RWPE2 (cell line): ENCODE data around the gene PPDPF.

Experiments
- ATAC-seq: fragments of 200-7000 bp; cut with Tn5 transposase; 3 replicates; pipeline ENCODE4 v1.9.1; 2021; ENCODE audit warnings: low read depth
- DNase-seq: peaks from one replicate; pipeline ENCODE4 v3.0.0-alpha.2; 2020; ENCODE audit warnings: low spot score
- H3K27ac ChIP-seq: fragments of 450-650 bp; 2 replicates; pipeline ENCODE4 v1.5.1; 2017; ENCODE audit warnings: mild to moderate bottlenecking; ENCODE audit not compliant: poor library complexity, severe bottlenecking
- H3K27me3 ChIP-seq: fragments of 250-450 bp; sonication (Bioruptor Pico); 2 replicates; pipeline ENCODE4 v1.5.1; 2021; ENCODE audit warnings: mild to moderate bottlenecking, moderate library complexity; ENCODE audit not compliant: insufficient read depth, poor library complexity, severe bottlenecking
- H3K36me3 ChIP-seq: fragments of 250-450 bp; sonication (Bioruptor Pico); 2 replicates; pipeline ENCODE4 v1.5.1; 2020; ENCODE audit warnings: low read depth, mild to moderate bottlenecking, moderate library complexity
- H3K4me1 ChIP-seq: fragments of 250-450 bp; sonication (Bioruptor Pico); 2 replicates; pipeline ENCODE4 v1.5.1; 2021; ENCODE audit warnings: mild to moderate bottlenecking, moderate library complexity; ENCODE audit not compliant: insufficient read depth, poor library complexity, severe bottlenecking
- H3K4me3 ChIP-seq: fragments of 250-450 bp; sonication (Bioruptor Pico); 2 replicates; pipeline ENCODE4 v1.5.1; 2021; ENCODE audit warnings: mild to moderate bottlenecking, moderate library complexity; ENCODE audit not compliant: severe bottlenecking
- H3K9me3 ChIP-seq: fragments of 250-450 bp; sonication (Bioruptor Pico); 2 replicates; pipeline ENCODE4 v1.5.1; 2021; ENCODE audit warnings: mild to moderate bottlenecking, moderate library complexity; ENCODE audit not compliant: severe bottlenecking
- CTCF ChIP-seq: fragments of 450-650 bp; IDR thresholded peaks from one replicate; pipeline ENCODE4 v1.5.1; 2017; ENCODE audit warnings: mild to moderate bottlenecking, moderate library complexity; ENCODE audit not compliant: poor library complexity, severe bottlenecking

PPDPF gene

GRCh38 chr20:63531686-63532448, 11.3 kb downstream of the PPDPF start:
- TF ChIP-seq CTCF = no peak
- ATAC-seq = no peak
- no peaks in the 10 kb centered on the region for H3K27me3 ChIP-seq
- H3K36me3 ChIP-seq = peaks cover 20% of the 10 kb centered on the region
- peaks cover 21% of the 10 kb centered on the region for H3K4me1 ChIP-seq
- no peak overlapping the region for H3K27ac ChIP-seq
- no peak overlapping the region for H3K4me3 ChIP-seq
- peak; percentile 81 for DNase-seq
- H3K9me3 ChIP-seq = no peaks in the 10 kb centered on the region

- ATAC-seq (no peak), DNase-seq (peak; percentile 87)
- no peak for TF ChIP-seq CTCF
- H3K27ac ChIP-seq = no peak overlapping the region
- peaks cover 26% of the 10 kb centered on the region for H3K4me1 ChIP-seq
- H3K4me3 ChIP-seq = no peak overlapping the region
- H3K36me3 ChIP-seq = peaks cover 20% of the 10 kb centered on the region
- no peaks in the 10 kb centered on the region for H3K27me3 ChIP-seq
- H3K9me3 ChIP-seq = no peaks in the 10 kb centered on the region
Observed at GRCh38 chr20:63532449-63532971, 11.9 kb downstream of the PPDPF start.

- Histone ChIP-seq H3K27ac (peak overlapping the region; percentile 75), H3K9me3 (no peaks in the 10 kb centered on the region), H3K4me3 (no peak overlapping the region), H3K36me3 (peaks cover 20% of the 10 kb centered on the region), H3K4me1 (peaks cover 29% of the 10 kb centered on the region), H3K27me3 (no peaks in the 10 kb centered on the region)
- ATAC-seq = no peak
- DNase-seq = peak; percentile 84
- TF ChIP-seq CTCF = no peak
Observed at GRCh38 chr20:63533388-63533787, 12.8 kb downstream of the PPDPF start.

DNA sequence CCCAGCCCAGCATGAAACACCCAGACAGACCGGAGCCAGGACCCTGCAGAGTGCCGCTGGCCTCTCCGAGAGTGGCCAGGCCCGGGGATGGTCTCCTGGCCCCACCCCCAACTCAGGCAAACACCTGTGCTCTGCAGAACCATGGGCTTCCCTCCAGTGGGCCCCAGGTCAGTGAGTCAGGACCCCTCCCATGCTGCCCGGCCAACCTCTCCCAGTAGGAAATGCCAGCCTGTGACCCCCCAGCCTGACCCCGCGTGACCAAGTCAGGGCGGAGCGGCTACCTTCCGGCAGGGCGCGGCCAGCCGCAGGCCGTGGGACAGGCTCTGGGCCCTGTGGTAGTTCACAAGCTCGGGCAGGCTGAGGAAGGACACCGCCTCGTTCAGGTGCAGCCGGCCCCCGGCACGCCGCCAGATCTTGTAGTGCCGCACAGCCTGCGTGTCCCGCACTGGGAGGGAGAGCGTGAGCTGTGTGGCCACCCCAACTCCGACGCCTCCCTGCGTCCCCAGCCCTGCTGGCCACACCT, 13.4 kb downstream of the PPDPF start:
- no peak for TF ChIP-seq CTCF
- DNase-seq (peak; percentile 100), ATAC-seq (peak; percentile 43)
- Histone ChIP-seq H3K4me3 (no peak overlapping the region), H3K27ac (peak overlapping the region; percentile 75), H3K36me3 (peaks cover 15% of the 10 kb centered on the region), H3K4me1 (peaks cover 30% of the 10 kb centered on the region), H3K9me3 (no peaks in the 10 kb centered on the region), H3K27me3 (no peaks in the 10 kb centered on the region)

GRCh38 chr20:63534427-63534830, 13.9 kb downstream of the PPDPF start:
- peak; percentile 0; the same call in 2 of the 3 replicates for ATAC-seq
- no peak for TF ChIP-seq CTCF
- Histone ChIP-seq H3K4me1 (peaks cover 30% of the 10 kb centered on the region), H3K9me3 (no peaks in the 10 kb centered on the region), H3K36me3 (peaks cover 10% of the 10 kb centered on the region), H3K27ac (peak overlapping the region; percentile 75), H3K27me3 (no peaks in the 10 kb centered on the region), H3K4me3 (no peak overlapping the region)
- no peak for DNase-seq
